Mucosa of descending colon (tissue), 3 donors: ENCODE results near the gene SURF4. TPM values are rescaled to one million over a fixed set of nuclear protein-coding genes. Genes with fewer than 3 reads are reported as not detected.
A peak's percentile ranks its signal among the peaks of the same experiment; 100 is the strongest.

Source experiments
- ATAC-seq: fragments of 200-7000 bp; cut with Tn5 transposase; one replicate; pipeline ENCODE4 v1.9.1; 2020; ENCODE audit warnings: mild to moderate bottlenecking, moderate library complexity
- DNase-seq, 3 donors: peaks; one replicate each; pipeline ENCODE4 v3.0.0-alpha.2; 2020
- H3K36me3 ChIP-seq: fragments of 200-600 bp; one replicate; pipeline ENCODE4 v1.8.0; 2021; ENCODE audit warnings: low read depth, mild to moderate bottlenecking
- H3K4me1 ChIP-seq: fragments of 200-600 bp; one replicate; pipeline ENCODE4 v1.8.0; 2021; ENCODE audit warnings: low read depth, mild to moderate bottlenecking
- H3K4me3 ChIP-seq: fragments of 200-600 bp; one replicate; pipeline ENCODE4 v1.8.0; 2021; ENCODE audit warnings: mild to moderate bottlenecking
- H3K9me3 ChIP-seq: fragments of 200-600 bp; one replicate; pipeline ENCODE4 v1.8.0; 2021; ENCODE audit warnings: mild to moderate bottlenecking
- CTCF ChIP-seq: fragments of 200-600 bp; IDR thresholded peaks from one replicate; pipeline ENCODE4 v1.8.0; 2022; ENCODE audit warnings: antibody characterized with exemption, mild to moderate bottlenecking
- intact Hi-C, 2 donors: fragments of 100-400 bp; cut with DNase I in 1 of 2; cut with micrococcal nuclease in 1 of 2; formaldehyde crosslinking; loops; one replicate each; pipeline versions ENCODE4 v1.11.0 to v1.11.1; 2022; cut with DNase I, micrococcal nuclease
- total RNA-seq, 3 donors: library from RNA; stranded (reverse); fragmentation: NEBNext Ultra II Directional in 2 of 3; extraction: Animal tissue kit (Norgen Biotek cat#: 25700) in 2 of 3; gene quantifications; one replicate each; pipeline versions ENCODE4 v1.2.1 to v1.2.4, GENCODE V29; 2021 to 2023
- donor health status: DM: no; HTN: no; CAD: no; lungs with moderate emphysema.
- donor health status: DM: no; HTN: no; CAD: no.
- donor health status: DM: no; HTN: yes; CAD: no.

The SURF4 gene
- total RNA-seq, 3 donors from 2014 or later = 117 to 165 (median 149) TPM

- ATAC-seq (peak; percentile 69), DNase-seq (peak in 2 of 3 donors; percentile 48 to 71)
- intact Hi-C loops = no loop called here
- no peak for TF ChIP-seq CTCF
- Histone ChIP-seq H3K9me3 (no peaks in the 10 kb centered on the region), H3K4me3 (peak overlapping the region; percentile 95), H3K36me3 (peaks cover 20% of the 10 kb centered on the region), H3K4me1 (peaks cover 19% of the 10 kb centered on the region)
Observed at GRCh38 chr9:133347515-133347984, 28.3 kb downstream of the SURF4 start.

- DNase-seq (no peak), ATAC-seq (no peak)
- peaks cover 19% of the 10 kb centered on the region for H3K4me1 ChIP-seq
- TF ChIP-seq CTCF = no peak
- no peak overlapping the region for H3K4me3 ChIP-seq
- H3K9me3 ChIP-seq = no peaks in the 10 kb centered on the region
- intact Hi-C loops = no loop called here
- peaks cover 14% of the 10 kb centered on the region for H3K36me3 ChIP-seq
Observed at GRCh38 chr9:133346021-133346785, 29.7 kb downstream of the SURF4 start.

GRCh38 chr9:133345596-133345995, 30.3 kb downstream of the SURF4 start:
- Histone ChIP-seq H3K4me3 (no peak overlapping the region), H3K36me3 (peaks cover 9% of the 10 kb centered on the region), H3K9me3 (no peaks in the 10 kb centered on the region), H3K4me1 (peaks cover 19% of the 10 kb centered on the region)
- no peak for TF ChIP-seq CTCF
- ATAC-seq (no peak), DNase-seq (no peak)
- intact Hi-C loops = no loop called here

- no peak for DNase-seq
- H3K4me3 ChIP-seq = no peak overlapping the region
- H3K4me1 ChIP-seq = peaks cover 19% of the 10 kb centered on the region
- ATAC-seq = no peak
- no peak for TF ChIP-seq CTCF
- no peaks in the 10 kb centered on the region for H3K9me3 ChIP-seq
- H3K36me3 ChIP-seq = peaks cover 3% of the 10 kb centered on the region
- intact Hi-C loops = no loop called here
Observed at GRCh38 chr9:133344979-133345378, 30.9 kb downstream of the SURF4 start.

GRCh38 chr9:133344071-133344470, 31.8 kb downstream of the SURF4 start:
- DNase-seq = no peak
- Histone ChIP-seq H3K9me3 (no peaks in the 10 kb centered on the region), H3K4me3 (no peak overlapping the region), H3K4me1 (peaks cover 10% of the 10 kb centered on the region), H3K36me3 (no peaks in the 10 kb centered on the region)
- intact Hi-C loops = no loop called here
- no peak for ATAC-seq
- no peak for TF ChIP-seq CTCF
